Astrocyte (in vitro differentiated cells and primary cell): Measurements from ENCODE around the gene SH3RF2. TPM values are rescaled to one million over a fixed set of nuclear protein-coding genes. Genes with fewer than 3 reads are reported as not detected.

ENCODE experiments used
- DNase-seq: peaks from one replicate; pipeline ENCODE4 v3.0.0-alpha.2; 2010; ENCODE audit warnings: low read depth
- FAIRE-seq: peaks from 2 replicates; lab custom pipeline; 2011; peaks lifted over from hg19 to GRCh38; lab: Jason Lieb, UNC
- H2AFZ ChIP-seq: 2 replicates; pipeline ENCODE4 v1.6.0; 2012; ENCODE audit warnings: low read depth, low read length, inconsistent platforms
- H3K27ac ChIP-seq: 2 replicates; pipeline ENCODE4 v1.5.1; 2011; ENCODE audit warnings: low read depth, low read length, inconsistent platforms
- H3K27me3 ChIP-seq: 2 replicates; pipeline ENCODE4 v1.6.0; 2011; ENCODE audit warnings: low read length, inconsistent platforms; ENCODE audit not compliant: insufficient read depth
- H3K36me3 ChIP-seq: 2 replicates; pipeline ENCODE4 v1.5.1; 2011; ENCODE audit warnings: low read length, inconsistent platforms; ENCODE audit not compliant: insufficient read depth
- H3K4me1 ChIP-seq: 2 replicates; pipeline ENCODE4 v1.5.1; 2011; ENCODE audit warnings: low read length, inconsistent platforms; ENCODE audit not compliant: insufficient read depth
- H3K4me2 ChIP-seq: 2 replicates; pipeline ENCODE4 v1.6.0; 2012; ENCODE audit warnings: low read length, inconsistent platforms
- H3K4me3 ChIP-seq: 2 replicates; pipeline ENCODE4 v1.5.1; 2011; ENCODE audit warnings: low read depth, mild to moderate bottlenecking, low read length, inconsistent platforms; ENCODE audit not compliant: insufficient read depth
- H3K79me2 ChIP-seq: 2 replicates; pipeline ENCODE4 v1.6.0; 2012; ENCODE audit warnings: mild to moderate bottlenecking, low read length, inconsistent platforms; ENCODE audit not compliant: insufficient read depth
- H3K9ac ChIP-seq: 2 replicates; pipeline ENCODE4 v1.6.0; 2012; ENCODE audit warnings: mild to moderate bottlenecking, low read length, inconsistent platforms
- H3K9me3 ChIP-seq: 2 replicates; pipeline ENCODE4 v1.5.1; 2012; ENCODE audit warnings: low read depth, mild to moderate bottlenecking, low read length, inconsistent platforms; ENCODE audit not compliant: insufficient read depth
- H4K20me1 ChIP-seq: 2 replicates; pipeline ENCODE4 v1.6.0; 2012; ENCODE audit warnings: low read length, inconsistent platforms; ENCODE audit not compliant: insufficient read depth
- H3K27ac Mint-ChIP-seq: one replicate; pipeline ENCODE4 v1.8.0; 2021; ENCODE audit warnings: mild to moderate bottlenecking, mixed read lengths; ENCODE audit not compliant: unreplicated experiment
- H3K27me3 Mint-ChIP-seq: one replicate; pipeline ENCODE4 v1.8.0; 2021; ENCODE audit warnings: low read depth, mixed read lengths; ENCODE audit not compliant: unreplicated experiment
- H3K36me3 Mint-ChIP-seq: one replicate; pipeline ENCODE4 v1.8.0; 2021; ENCODE audit warnings: low read depth, mixed read lengths; ENCODE audit not compliant: unreplicated experiment
- H3K4me1 Mint-ChIP-seq: one replicate; pipeline ENCODE4 v1.8.0; 2021; ENCODE audit warnings: low read depth, mixed read lengths; ENCODE audit not compliant: unreplicated experiment
- H3K4me3 Mint-ChIP-seq: one replicate; pipeline ENCODE4 v1.8.0; 2021; ENCODE audit warnings: mild to moderate bottlenecking, moderate library complexity, mixed read lengths; ENCODE audit not compliant: unreplicated experiment
- H3K9me3 Mint-ChIP-seq: one replicate; pipeline ENCODE4 v1.8.0; 2021; ENCODE audit warnings: mild to moderate bottlenecking, mixed read lengths; ENCODE audit not compliant: unreplicated experiment
- CTCF ChIP-seq: IDR thresholded peaks from 2 replicates; pipeline ENCODE4 v1.5.1; 2011; ENCODE audit warnings: low read depth, mild to moderate bottlenecking, inconsistent platforms, low read length, moderate library complexity; ENCODE audit not compliant: insufficient read depth
- EZH2 ChIP-seq: IDR thresholded peaks from 2 replicates; pipeline ENCODE4 v1.6.1; 2012; ENCODE audit warnings: mild to moderate bottlenecking, low read length, inconsistent platforms; ENCODE audit not compliant: insufficient read depth
- total RNA-seq: library from RNA; stranded (reverse); gene quantifications from 2 replicates; pipeline ENCODE4 v1.2.1, GENCODE V29; 2021

The SH3RF2 gene
- total RNA-seq, 1 donor from 2014 or later, result 12.3 TPM

- no peak overlapping the region for H3K27ac ChIP-seq
- Mint-ChIP-seq H3K27me3 (no peaks in the 10 kb centered on the region), H3K9me3 (no peaks in the 10 kb centered on the region), H3K4me1 (no peaks in the 10 kb centered on the region), H3K36me3 (no peaks in the 10 kb centered on the region), H3K4me3 (no peak overlapping the region), H3K27ac (no peak overlapping the region)
- H3K79me2 ChIP-seq, result no peaks in the 10 kb centered on the region
- H4K20me1 ChIP-seq, result no peaks in the 10 kb centered on the region
- FAIRE-seq, result no peak
- H3K36me3 ChIP-seq, result no peaks in the 10 kb centered on the region
- no peak overlapping the region for H3K4me3 ChIP-seq
- H3K4me1 ChIP-seq, result peaks cover 5% of the 10 kb centered on the region
- TF ChIP-seq EZH2, result no peak
- no peak for TF ChIP-seq CTCF
- no peak for DNase-seq
- no peak overlapping the region for H3K4me2 ChIP-seq
- H2AFZ ChIP-seq, result no peak overlapping the region
- no peak overlapping the region for H3K9ac ChIP-seq
- H3K9me3 ChIP-seq, result no peaks in the 10 kb centered on the region
- no peaks in the 10 kb centered on the region for H3K27me3 ChIP-seq
Measured at GRCh38 chr5:145908206-145908960, 28.0 kb upstream of the SH3RF2 start.

- no peak overlapping the region for H3K27ac ChIP-seq
- H3K27me3 Mint-ChIP-seq, result no peaks in the 10 kb centered on the region
- no peak overlapping the region for H3K4me3 ChIP-seq
- H3K9me3 Mint-ChIP-seq, result no peaks in the 10 kb centered on the region
- DNase-seq, result no peak
- no peak overlapping the region for H3K27ac Mint-ChIP-seq
- no peak for FAIRE-seq
- H2AFZ ChIP-seq, result no peak overlapping the region
- H4K20me1 ChIP-seq, result no peaks in the 10 kb centered on the region
- no peaks in the 10 kb centered on the region for H3K36me3 Mint-ChIP-seq
- TF ChIP-seq CTCF, result no peak
- TF ChIP-seq EZH2, result no peak
- H3K4me3 Mint-ChIP-seq, result no peak overlapping the region
- no peaks in the 10 kb centered on the region for H3K27me3 ChIP-seq
- H3K9ac ChIP-seq, result no peak overlapping the region
- H3K4me2 ChIP-seq, result no peak overlapping the region
- no peaks in the 10 kb centered on the region for H3K79me2 ChIP-seq
- no peaks in the 10 kb centered on the region for H3K9me3 ChIP-seq
- peaks cover under 1% of the 10 kb centered on the region for H3K4me1 Mint-ChIP-seq
- H3K36me3 ChIP-seq, result no peaks in the 10 kb centered on the region
- H3K4me1 ChIP-seq, result no peaks in the 10 kb centered on the region
Measured at GRCh38 chr5:145911164-145911563, 25.2 kb upstream of the SH3RF2 start.

GRCh38 chr5:145912019-145912418 is 24.4 kb upstream of the SH3RF2 start:
- Mint-ChIP-seq H3K9me3 (no peaks in the 10 kb centered on the region), H3K27me3 (no peaks in the 10 kb centered on the region), H3K36me3 (no peaks in the 10 kb centered on the region), H3K4me1 (peaks cover 5% of the 10 kb centered on the region), H3K4me3 (no peak overlapping the region), H3K27ac (no peak overlapping the region)
- Histone ChIP-seq H3K27ac (no peak overlapping the region), H3K9ac (no peak overlapping the region), H3K4me1 (no peaks in the 10 kb centered on the region), H3K36me3 (no peaks in the 10 kb centered on the region), H3K79me2 (no peaks in the 10 kb centered on the region), H3K27me3 (no peaks in the 10 kb centered on the region), H3K4me2 (no peak overlapping the region), H3K9me3 (no peaks in the 10 kb centered on the region), H2AFZ (no peak overlapping the region), H3K4me3 (no peak overlapping the region), H4K20me1 (no peaks in the 10 kb centered on the region)
- TF ChIP-seq CTCF, result no peak
- no peak for TF ChIP-seq EZH2
- no peak for DNase-seq
- FAIRE-seq, result no peak
